ENCODE results near the gene LAX1.

Gene LAX1

GRCh38 chr1:203799971-203800370 lies 35.0 kb downstream of the LAX1 start:
- DNase-seq (ENCODE audit: low read depth in 2 of 2, low spot score in 1 of 2), result no peak

GRCh38 chr1:203805689-203806088 lies 40.7 kb downstream of the LAX1 start:
- no peak for DNase-seq (ENCODE audit: low read depth in 2 of 2, low spot score in 1 of 2)

GRCh38 chr1:203807196-203807595 lies 42.2 kb downstream of the LAX1 start:
- no peak for DNase-seq (ENCODE audit: low read depth in 2 of 2, low spot score in 1 of 2)

- no peak for DNase-seq (ENCODE audit: low read depth in 2 of 2, low spot score in 1 of 2)
Observed at GRCh38 chr1:203813581-203814341, 48.8 kb downstream of the LAX1 start.

- DNase-seq (ENCODE audit: low read depth in 2 of 2, low spot score in 1 of 2), result no peak
Observed at GRCh38 chr1:203818399-203818798, 53.4 kb downstream of the LAX1 start.

GRCh38 chr1:203823306-203823705 lies 58.3 kb downstream of the LAX1 start:
- no peak for DNase-seq (ENCODE audit: low read depth in 2 of 2, low spot score in 1 of 2)

Measured in stimulated activated CD8-positive, alpha-beta memory T cell treated with anti-CD3 and anti-CD28 coated beads, Interleukin-4, amount 100 ng/mL, for 4 hours (primary cell).